ENCODE measurements around the gene PIP4K2A. TPM values are rescaled to one million over a fixed set of nuclear protein-coding genes. Genes with fewer than 3 reads are reported as not detected.
A peak's percentile ranks its signal among the peaks of the same experiment; 100 is the strongest.

Gene PIP4K2A
- total and polyA plus RNA-seq, 2 experiments from 2014 or later = 39.9 to 40.1 TPM

DNA sequence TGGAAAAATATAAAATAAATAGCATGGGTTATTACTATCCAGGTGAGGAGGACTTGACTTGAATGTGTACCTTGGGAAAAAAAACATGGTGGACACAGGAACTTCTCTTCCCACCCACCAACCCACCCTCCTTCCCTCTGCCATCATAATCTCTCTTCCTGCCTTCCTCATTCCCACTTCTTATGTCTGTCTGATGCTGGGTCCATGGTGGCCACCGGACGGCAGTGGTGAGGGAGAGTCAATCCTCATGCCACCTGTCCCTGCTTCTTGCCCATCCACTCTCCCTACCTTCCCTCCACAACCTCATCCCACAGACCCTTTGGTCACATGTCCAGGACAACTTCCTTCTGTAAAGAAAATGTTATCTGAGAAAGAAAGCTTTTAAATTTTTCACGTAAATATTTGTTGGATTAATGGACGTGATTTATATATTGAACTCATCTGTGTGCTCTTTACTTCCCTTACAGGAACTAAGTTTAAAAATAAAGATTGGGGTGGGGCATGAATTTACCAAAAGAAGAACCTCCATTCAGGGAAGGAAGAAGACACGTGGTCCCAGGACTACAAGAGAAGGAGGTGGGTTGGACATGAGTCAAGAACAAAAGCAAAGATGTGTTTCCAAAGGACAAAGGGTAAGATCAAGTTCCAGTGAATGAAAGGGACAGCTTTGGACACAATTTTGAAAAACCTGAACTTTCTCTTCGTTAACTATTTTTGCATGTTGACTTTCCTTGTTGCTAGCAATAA is 104.5 kb downstream of the PIP4K2A start (continued):
- TF ChIP-seq, protein P1, sequence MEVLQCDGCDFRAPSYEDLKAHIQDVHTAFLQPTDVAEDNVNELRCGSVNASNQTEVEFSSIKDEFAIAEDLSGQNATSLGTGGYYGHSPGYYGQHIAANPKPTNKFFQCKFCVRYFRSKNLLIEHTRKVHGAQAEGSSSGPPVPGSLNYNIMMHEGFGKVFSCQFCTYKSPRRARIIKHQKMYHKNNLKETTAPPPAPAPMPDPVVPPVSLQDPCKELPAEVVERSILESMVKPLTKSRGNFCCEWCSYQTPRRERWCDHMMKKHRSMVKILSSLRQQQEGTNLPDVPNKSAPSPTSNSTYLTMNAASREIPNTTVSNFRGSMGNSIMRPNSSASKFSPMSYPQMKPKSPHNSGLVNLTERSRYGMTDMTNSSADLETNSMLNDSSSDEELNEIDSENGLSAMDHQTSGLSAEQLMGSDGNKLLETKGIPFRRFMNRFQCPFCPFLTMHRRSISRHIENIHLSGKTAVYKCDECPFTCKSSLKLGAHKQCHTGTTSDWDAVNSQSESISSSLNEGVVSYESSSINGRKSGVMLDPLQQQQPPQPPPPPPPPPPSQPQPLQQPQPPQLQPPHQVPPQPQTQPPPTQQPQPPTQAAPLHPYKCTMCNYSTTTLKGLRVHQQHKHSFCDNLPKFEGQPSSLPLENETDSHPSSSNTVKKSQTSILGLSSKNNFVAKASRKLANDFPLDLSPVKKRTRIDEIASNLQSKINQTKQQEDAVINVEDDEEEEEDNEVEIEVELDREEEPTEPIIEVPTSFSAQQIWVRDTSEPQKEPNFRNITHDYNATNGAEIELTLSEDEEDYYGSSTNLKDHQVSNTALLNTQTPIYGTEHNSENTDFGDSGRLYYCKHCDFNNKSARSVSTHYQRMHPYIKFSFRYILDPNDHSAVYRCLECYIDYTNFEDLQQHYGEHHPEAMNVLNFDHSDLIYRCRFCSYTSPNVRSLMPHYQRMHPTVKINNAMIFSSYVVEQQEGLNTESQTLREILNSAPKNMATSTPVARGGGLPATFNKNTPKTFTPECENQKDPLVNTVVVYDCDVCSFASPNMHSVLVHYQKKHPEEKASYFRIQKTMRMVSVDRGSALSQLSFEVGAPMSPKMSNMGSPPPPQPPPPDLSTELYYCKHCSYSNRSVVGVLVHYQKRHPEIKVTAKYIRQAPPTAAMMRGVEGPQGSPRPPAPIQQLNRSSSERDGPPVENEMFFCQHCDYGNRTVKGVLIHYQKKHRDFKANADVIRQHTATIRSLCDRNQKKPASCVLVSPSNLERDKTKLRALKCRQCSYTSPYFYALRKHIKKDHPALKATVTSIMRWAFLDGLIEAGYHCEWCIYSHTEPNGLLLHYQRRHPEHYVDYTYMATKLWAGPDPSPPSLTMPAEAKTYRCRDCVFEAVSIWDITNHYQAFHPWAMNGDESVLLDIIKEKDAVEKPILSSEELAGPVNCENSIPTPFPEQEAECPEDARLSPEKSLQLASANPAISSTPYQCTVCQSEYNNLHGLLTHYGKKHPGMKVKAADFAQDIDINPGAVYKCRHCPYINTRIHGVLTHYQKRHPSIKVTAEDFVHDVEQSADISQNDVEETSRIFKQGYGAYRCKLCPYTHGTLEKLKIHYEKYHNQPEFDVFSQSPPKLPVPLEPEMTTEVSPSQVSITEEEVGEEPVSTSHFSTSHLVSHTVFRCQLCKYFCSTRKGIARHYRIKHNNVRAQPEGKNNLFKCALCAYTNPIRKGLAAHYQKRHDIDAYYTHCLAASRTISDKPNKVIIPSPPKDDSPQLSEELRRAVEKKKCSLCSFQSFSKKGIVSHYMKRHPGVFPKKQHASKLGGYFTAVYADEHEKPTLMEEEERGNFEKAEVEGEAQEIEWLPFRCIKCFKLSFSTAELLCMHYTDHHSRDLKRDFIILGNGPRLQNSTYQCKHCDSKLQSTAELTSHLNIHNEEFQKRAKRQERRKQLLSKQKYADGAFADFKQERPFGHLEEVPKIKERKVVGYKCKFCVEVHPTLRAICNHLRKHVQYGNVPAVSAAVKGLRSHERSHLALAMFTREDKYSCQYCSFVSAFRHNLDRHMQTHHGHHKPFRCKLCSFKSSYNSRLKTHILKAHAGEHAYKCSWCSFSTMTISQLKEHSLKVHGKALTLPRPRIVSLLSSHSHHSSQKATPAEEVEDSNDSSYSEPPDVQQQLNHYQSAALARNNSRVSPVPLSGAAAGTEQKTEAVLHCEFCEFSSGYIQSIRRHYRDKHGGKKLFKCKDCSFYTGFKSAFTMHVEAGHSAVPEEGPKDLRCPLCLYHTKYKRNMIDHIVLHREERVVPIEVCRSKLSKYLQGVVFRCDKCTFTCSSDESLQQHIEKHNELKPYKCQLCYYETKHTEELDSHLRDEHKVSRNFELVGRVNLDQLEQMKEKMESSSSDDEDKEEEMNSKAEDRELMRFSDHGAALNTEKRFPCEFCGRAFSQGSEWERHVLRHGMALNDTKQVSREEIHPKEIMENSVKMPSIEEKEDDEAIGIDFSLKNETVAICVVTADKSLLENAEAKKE (CRISPR knock-in tag; IDR thresholded peaks at IDR 0.05) = no peak
- no peak for TF ChIP-seq CREB1 (CRISPR knock-in tag; IDR thresholded peaks at IDR 0.05; ENCODE audit: low read depth)
- TF ChIP-seq, protein P2, sequence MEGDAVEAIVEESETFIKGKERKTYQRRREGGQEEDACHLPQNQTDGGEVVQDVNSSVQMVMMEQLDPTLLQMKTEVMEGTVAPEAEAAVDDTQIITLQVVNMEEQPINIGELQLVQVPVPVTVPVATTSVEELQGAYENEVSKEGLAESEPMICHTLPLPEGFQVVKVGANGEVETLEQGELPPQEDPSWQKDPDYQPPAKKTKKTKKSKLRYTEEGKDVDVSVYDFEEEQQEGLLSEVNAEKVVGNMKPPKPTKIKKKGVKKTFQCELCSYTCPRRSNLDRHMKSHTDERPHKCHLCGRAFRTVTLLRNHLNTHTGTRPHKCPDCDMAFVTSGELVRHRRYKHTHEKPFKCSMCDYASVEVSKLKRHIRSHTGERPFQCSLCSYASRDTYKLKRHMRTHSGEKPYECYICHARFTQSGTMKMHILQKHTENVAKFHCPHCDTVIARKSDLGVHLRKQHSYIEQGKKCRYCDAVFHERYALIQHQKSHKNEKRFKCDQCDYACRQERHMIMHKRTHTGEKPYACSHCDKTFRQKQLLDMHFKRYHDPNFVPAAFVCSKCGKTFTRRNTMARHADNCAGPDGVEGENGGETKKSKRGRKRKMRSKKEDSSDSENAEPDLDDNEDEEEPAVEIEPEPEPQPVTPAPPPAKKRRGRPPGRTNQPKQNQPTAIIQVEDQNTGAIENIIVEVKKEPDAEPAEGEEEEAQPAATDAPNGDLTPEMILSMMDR (conservative IDR thresholded peaks at IDR 0.05; ENCODE audit: low read depth in 2 of 2) = peak in 1 of 2 experiments; percentile 24; a peak in 1 of 4 replicates

DNA sequence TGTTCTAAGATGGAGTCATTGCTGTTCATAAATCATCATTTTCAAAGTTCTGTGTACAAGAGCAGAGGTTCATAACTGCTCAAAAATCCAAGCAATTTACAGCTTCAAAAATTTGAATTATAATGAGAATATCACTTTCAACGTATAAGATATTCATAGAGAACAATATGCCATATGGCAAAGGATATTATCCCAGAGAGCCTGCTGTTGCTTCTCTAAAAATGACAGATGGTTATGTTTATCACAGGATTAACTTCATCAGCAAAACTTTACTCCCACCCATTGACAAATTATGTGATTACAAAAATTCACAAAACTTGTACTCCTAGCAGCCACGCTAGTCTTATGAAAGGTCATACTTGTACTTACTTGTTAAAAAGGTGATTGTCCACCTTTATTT is 105.1 kb downstream of the PIP4K2A start:
- peaks cover 17% of the 10 kb centered on the region for H3K4me1 ChIP-seq (ENCODE audit: insufficient read depth)
- H3K4me2 ChIP-seq = no peak overlapping the region
- H3K36me3 ChIP-seq (ENCODE audit: insufficient read depth) = no peaks in the 10 kb centered on the region
- no peak overlapping the region for H2AFZ ChIP-seq
- H3K4me3 Mint-ChIP-seq = no peak overlapping the region
- no peak for ATAC-seq
- H3K27me3 ChIP-seq (ENCODE audit: insufficient read depth) = no peaks in the 10 kb centered on the region
- H3K9me2 ChIP-seq (ENCODE audit: insufficient read depth) = 0 out of 2 replicates have a peak, but pooled peaks cover 5% of the 10 kb centered on the region
- H4K20me1 ChIP-seq (replicated peaks; ENCODE audit: insufficient read depth) = no peaks in the 10 kb centered on the region
- no peak overlapping the region for H3K27ac ChIP-seq (ENCODE audit: low read depth)
- DNase-seq (ENCODE audit: low spot score) = no peak
- H3K79me2 ChIP-seq (replicated peaks; ENCODE audit: insufficient read depth) = peaks cover 50% of the 10 kb centered on the region
- H3K4me1 Mint-ChIP-seq = peaks cover 50% of the 10 kb centered on the region
- peaks cover 53% of the 10 kb centered on the region for H3K36me3 Mint-ChIP-seq (ENCODE audit: low read depth)
- H3K27ac Mint-ChIP-seq = no peak overlapping the region
- peaks cover 3% of the 10 kb centered on the region for H3K27me3 Mint-ChIP-seq (ENCODE audit: insufficient read depth, low read depth, poor library complexity)
- no peaks in the 10 kb centered on the region for H3F3A ChIP-seq (replicated peaks; ENCODE audit: low read depth)
- H3K9me3 Mint-ChIP-seq = peaks cover 3% of the 10 kb centered on the region; the same call in 2 of the 3 replicates
- no peak overlapping the region for H3K4me3 ChIP-seq
- TF ChIP-seq ZNF114 (CRISPR knock-in tag; IDR thresholded peaks at IDR 0.05) (no peak), EZH2phosphoT487 (IDR thresholded peaks at IDR 0.05; ENCODE audit: unreplicated experiment) (no peak), EZH2 (IDR thresholded peaks at IDR 0.05; ENCODE audit: low read depth, unreplicated experiment) (no peak), CREB1 (CRISPR knock-in tag; IDR thresholded peaks at IDR 0.05; ENCODE audit: low read depth) (no peak), JUNB (IDR thresholded peaks at IDR 0.05; ENCODE audit: unreplicated experiment) (no peak), STAT1 (IDR thresholded peaks at IDR 0.05; ENCODE audit: unreplicated experiment) (no peak), POLR2AphosphoS5 (IDR thresholded peaks at IDR 0.05; ENCODE audit: low read depth) (no peak)
- TF ChIP-seq, protein P3, sequence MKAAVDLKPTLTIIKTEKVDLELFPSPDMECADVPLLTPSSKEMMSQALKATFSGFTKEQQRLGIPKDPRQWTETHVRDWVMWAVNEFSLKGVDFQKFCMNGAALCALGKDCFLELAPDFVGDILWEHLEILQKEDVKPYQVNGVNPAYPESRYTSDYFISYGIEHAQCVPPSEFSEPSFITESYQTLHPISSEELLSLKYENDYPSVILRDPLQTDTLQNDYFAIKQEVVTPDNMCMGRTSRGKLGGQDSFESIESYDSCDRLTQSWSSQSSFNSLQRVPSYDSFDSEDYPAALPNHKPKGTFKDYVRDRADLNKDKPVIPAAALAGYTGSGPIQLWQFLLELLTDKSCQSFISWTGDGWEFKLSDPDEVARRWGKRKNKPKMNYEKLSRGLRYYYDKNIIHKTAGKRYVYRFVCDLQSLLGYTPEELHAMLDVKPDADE (IDR thresholded peaks at IDR 0.05) = no peak
